Astrocyte (in vitro differentiated cells and primary cell): ENCODE results near the gene ZNF331. TPM values are rescaled to one million over a fixed set of nuclear protein-coding genes. Genes with fewer than 3 reads are reported as not detected.

Experiments used
- DNase-seq: peaks from one replicate; pipeline ENCODE4 v3.0.0-alpha.2; 2010; ENCODE audit warnings: low read depth
- FAIRE-seq: peaks from 2 replicates; lab custom pipeline; 2011; peaks lifted over from hg19 to GRCh38; lab: Jason Lieb, UNC
- H2AFZ ChIP-seq: 2 replicates; pipeline ENCODE4 v1.6.0; 2012; ENCODE audit warnings: low read depth, low read length, inconsistent platforms
- H3K27ac ChIP-seq: 2 replicates; pipeline ENCODE4 v1.5.1; 2011; ENCODE audit warnings: low read depth, low read length, inconsistent platforms
- H3K27me3 ChIP-seq: 2 replicates; pipeline ENCODE4 v1.6.0; 2011; ENCODE audit warnings: low read length, inconsistent platforms; ENCODE audit not compliant: insufficient read depth
- H3K36me3 ChIP-seq: 2 replicates; pipeline ENCODE4 v1.5.1; 2011; ENCODE audit warnings: low read length, inconsistent platforms; ENCODE audit not compliant: insufficient read depth
- H3K4me1 ChIP-seq: 2 replicates; pipeline ENCODE4 v1.5.1; 2011; ENCODE audit warnings: low read length, inconsistent platforms; ENCODE audit not compliant: insufficient read depth
- H3K4me2 ChIP-seq: 2 replicates; pipeline ENCODE4 v1.6.0; 2012; ENCODE audit warnings: low read length, inconsistent platforms
- H3K4me3 ChIP-seq: 2 replicates; pipeline ENCODE4 v1.5.1; 2011; ENCODE audit warnings: low read depth, mild to moderate bottlenecking, low read length, inconsistent platforms; ENCODE audit not compliant: insufficient read depth
- H3K79me2 ChIP-seq: 2 replicates; pipeline ENCODE4 v1.6.0; 2012; ENCODE audit warnings: mild to moderate bottlenecking, low read length, inconsistent platforms; ENCODE audit not compliant: insufficient read depth
- H3K9ac ChIP-seq: 2 replicates; pipeline ENCODE4 v1.6.0; 2012; ENCODE audit warnings: mild to moderate bottlenecking, low read length, inconsistent platforms
- H3K9me3 ChIP-seq: 2 replicates; pipeline ENCODE4 v1.5.1; 2012; ENCODE audit warnings: low read depth, mild to moderate bottlenecking, low read length, inconsistent platforms; ENCODE audit not compliant: insufficient read depth
- H4K20me1 ChIP-seq: 2 replicates; pipeline ENCODE4 v1.6.0; 2012; ENCODE audit warnings: low read length, inconsistent platforms; ENCODE audit not compliant: insufficient read depth
- H3K27ac Mint-ChIP-seq: one replicate; pipeline ENCODE4 v1.8.0; 2021; ENCODE audit warnings: mild to moderate bottlenecking, mixed read lengths; ENCODE audit not compliant: unreplicated experiment
- H3K27me3 Mint-ChIP-seq: one replicate; pipeline ENCODE4 v1.8.0; 2021; ENCODE audit warnings: low read depth, mixed read lengths; ENCODE audit not compliant: unreplicated experiment
- H3K36me3 Mint-ChIP-seq: one replicate; pipeline ENCODE4 v1.8.0; 2021; ENCODE audit warnings: low read depth, mixed read lengths; ENCODE audit not compliant: unreplicated experiment
- H3K4me1 Mint-ChIP-seq: one replicate; pipeline ENCODE4 v1.8.0; 2021; ENCODE audit warnings: low read depth, mixed read lengths; ENCODE audit not compliant: unreplicated experiment
- H3K4me3 Mint-ChIP-seq: one replicate; pipeline ENCODE4 v1.8.0; 2021; ENCODE audit warnings: mild to moderate bottlenecking, moderate library complexity, mixed read lengths; ENCODE audit not compliant: unreplicated experiment
- H3K9me3 Mint-ChIP-seq: one replicate; pipeline ENCODE4 v1.8.0; 2021; ENCODE audit warnings: mild to moderate bottlenecking, mixed read lengths; ENCODE audit not compliant: unreplicated experiment
- CTCF ChIP-seq: IDR thresholded peaks from 2 replicates; pipeline ENCODE4 v1.5.1; 2011; ENCODE audit warnings: low read depth, mild to moderate bottlenecking, inconsistent platforms, low read length, moderate library complexity; ENCODE audit not compliant: insufficient read depth
- EZH2 ChIP-seq: IDR thresholded peaks from 2 replicates; pipeline ENCODE4 v1.6.1; 2012; ENCODE audit warnings: mild to moderate bottlenecking, low read length, inconsistent platforms; ENCODE audit not compliant: insufficient read depth
- total RNA-seq: library from RNA; stranded (reverse); gene quantifications from 2 replicates; pipeline ENCODE4 v1.2.1, GENCODE V29; 2021

Gene ZNF331
- total RNA-seq, 1 donor from 2014 or later = 4.8 TPM

DNA sequence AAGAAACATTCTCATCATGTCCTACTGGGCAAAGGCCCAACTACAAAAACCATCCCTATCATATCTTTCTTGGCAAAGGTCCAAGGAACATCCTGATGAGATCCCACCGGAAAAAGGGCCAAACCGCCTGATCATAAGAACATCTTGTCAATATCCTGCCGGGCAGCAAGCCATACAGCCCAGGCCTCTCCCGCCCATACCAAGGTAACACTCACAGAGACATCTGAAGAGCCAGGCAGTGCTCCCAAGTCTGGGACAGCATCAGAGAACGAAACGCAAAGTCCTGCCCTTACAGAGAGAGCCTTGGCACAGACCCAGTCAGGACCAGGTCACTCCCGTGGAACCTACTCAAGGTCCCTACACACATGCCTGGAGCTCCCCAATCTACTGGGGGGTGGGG, 18.5 kb upstream of the ZNF331 start:
- no peak overlapping the region for H3K27ac Mint-ChIP-seq
- Histone ChIP-seq H3K4me3 (no peak overlapping the region), H3K36me3 (no peaks in the 10 kb centered on the region), H3K4me1 (peaks cover 9% of the 10 kb centered on the region), H3K9me3 (peaks cover 9% of the 10 kb centered on the region), H3K27me3 (no peaks in the 10 kb centered on the region), H3K4me2 (no peak overlapping the region), H2AFZ (no peak overlapping the region), H3K27ac (no peak overlapping the region), H3K79me2 (peaks cover 9% of the 10 kb centered on the region), H3K9ac (no peak overlapping the region), H4K20me1 (no peaks in the 10 kb centered on the region)
- peaks cover under 1% of the 10 kb centered on the region for H3K36me3 Mint-ChIP-seq
- no peaks in the 10 kb centered on the region for H3K4me1 Mint-ChIP-seq
- FAIRE-seq = no peak
- H3K4me3 Mint-ChIP-seq = no peak overlapping the region
- no peak for DNase-seq
- no peaks in the 10 kb centered on the region for H3K27me3 Mint-ChIP-seq
- peaks cover 2% of the 10 kb centered on the region for H3K9me3 Mint-ChIP-seq
- TF ChIP-seq EZH2 (no peak), CTCF (no peak)

- Mint-ChIP-seq H3K27me3 (no peaks in the 10 kb centered on the region), H3K9me3 (peaks cover 2% of the 10 kb centered on the region), H3K36me3 (peaks cover 1% of the 10 kb centered on the region), H3K4me1 (no peaks in the 10 kb centered on the region), H3K4me3 (peak overlapping the region; percentile 98), H3K27ac (peak overlapping the region; percentile 89)
- peaks cover 9% of the 10 kb centered on the region for H3K9me3 ChIP-seq
- no peak for DNase-seq
- H3K27me3 ChIP-seq = no peaks in the 10 kb centered on the region
- H3K27ac ChIP-seq = peak overlapping the region; percentile 36
- no peaks in the 10 kb centered on the region for H4K20me1 ChIP-seq
- H3K36me3 ChIP-seq = no peaks in the 10 kb centered on the region
- peak overlapping the region; percentile 41 for H3K9ac ChIP-seq
- H2AFZ ChIP-seq = peak overlapping the region; percentile 94
- H3K4me2 ChIP-seq = peak overlapping the region; percentile 97
- TF ChIP-seq EZH2 (no peak), CTCF (no peak)
- H3K4me1 ChIP-seq = peaks cover 9% of the 10 kb centered on the region
- peak overlapping the region; percentile 80 for H3K4me3 ChIP-seq
- H3K79me2 ChIP-seq = peaks cover 9% of the 10 kb centered on the region
- FAIRE-seq = no peak
These were observed 17.8 kb upstream of the ZNF331 start for GRCh38 chr19:53520163-53520546.

GRCh38 chr19:53520547-53521372, 17.2 kb upstream of the ZNF331 start:
- Histone ChIP-seq H3K79me2 (peaks cover 9% of the 10 kb centered on the region), H3K4me3 (peak overlapping the region; percentile 80), H3K4me2 (peak overlapping the region; percentile 97), H3K9me3 (peaks cover 9% of the 10 kb centered on the region), H3K4me1 (peaks cover 9% of the 10 kb centered on the region), H3K27me3 (no peaks in the 10 kb centered on the region), H3K9ac (peak overlapping the region; percentile 75), H3K36me3 (no peaks in the 10 kb centered on the region), H4K20me1 (no peaks in the 10 kb centered on the region), H2AFZ (peak overlapping the region; percentile 94), H3K27ac (peak overlapping the region; percentile 36)
- TF ChIP-seq EZH2 = no peak
- TF ChIP-seq CTCF = no peak
- Mint-ChIP-seq H3K27me3 (no peaks in the 10 kb centered on the region), H3K9me3 (peaks cover 2% of the 10 kb centered on the region), H3K36me3 (peaks cover 1% of the 10 kb centered on the region), H3K27ac (peak overlapping the region; percentile 89), H3K4me1 (no peaks in the 10 kb centered on the region), H3K4me3 (peak overlapping the region; percentile 98)
- peak; percentile 98 for DNase-seq
- FAIRE-seq = peak; percentile 88
